ENCODE data around the gene RPS6KA5.
"Not testable (repeated sequence)": the region's sequence is repeated elsewhere in the genome, so short reads cannot be mapped to it uniquely, and the experiment has no call there.

DNA sequence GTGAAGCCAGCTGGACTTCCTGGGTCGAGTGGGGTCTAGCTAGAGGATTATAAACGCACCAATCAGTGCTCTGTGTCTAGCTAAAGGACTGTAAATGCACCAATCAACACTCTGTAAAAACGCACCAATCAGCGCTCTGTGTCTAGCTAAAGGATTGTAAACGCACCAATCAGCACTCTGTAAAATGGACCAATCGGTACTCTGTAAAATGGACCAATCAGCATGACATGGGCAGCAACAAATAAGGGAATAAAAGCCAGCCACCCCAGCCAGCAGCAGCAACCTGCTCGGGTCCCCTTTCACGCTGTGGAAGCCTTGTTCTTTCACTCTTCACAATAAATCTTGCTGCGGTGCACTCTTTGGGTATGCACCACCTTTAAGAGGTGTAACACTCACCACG is 26.1 kb downstream of the RPS6KA5 start:
- TF ChIP-seq, protein P1, sequence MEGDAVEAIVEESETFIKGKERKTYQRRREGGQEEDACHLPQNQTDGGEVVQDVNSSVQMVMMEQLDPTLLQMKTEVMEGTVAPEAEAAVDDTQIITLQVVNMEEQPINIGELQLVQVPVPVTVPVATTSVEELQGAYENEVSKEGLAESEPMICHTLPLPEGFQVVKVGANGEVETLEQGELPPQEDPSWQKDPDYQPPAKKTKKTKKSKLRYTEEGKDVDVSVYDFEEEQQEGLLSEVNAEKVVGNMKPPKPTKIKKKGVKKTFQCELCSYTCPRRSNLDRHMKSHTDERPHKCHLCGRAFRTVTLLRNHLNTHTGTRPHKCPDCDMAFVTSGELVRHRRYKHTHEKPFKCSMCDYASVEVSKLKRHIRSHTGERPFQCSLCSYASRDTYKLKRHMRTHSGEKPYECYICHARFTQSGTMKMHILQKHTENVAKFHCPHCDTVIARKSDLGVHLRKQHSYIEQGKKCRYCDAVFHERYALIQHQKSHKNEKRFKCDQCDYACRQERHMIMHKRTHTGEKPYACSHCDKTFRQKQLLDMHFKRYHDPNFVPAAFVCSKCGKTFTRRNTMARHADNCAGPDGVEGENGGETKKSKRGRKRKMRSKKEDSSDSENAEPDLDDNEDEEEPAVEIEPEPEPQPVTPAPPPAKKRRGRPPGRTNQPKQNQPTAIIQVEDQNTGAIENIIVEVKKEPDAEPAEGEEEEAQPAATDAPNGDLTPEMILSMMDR (IDR thresholded peaks at IDR 0.05), result not testable (repeated sequence)
- TF ChIP-seq POLR2AphosphoS5 (IDR thresholded peaks at IDR 0.05), result not testable (repeated sequence)

Measured in stomach (tissue), 4 donors.